HepG2 (cell line): ENCODE results near the gene ATG2A. TPM values are rescaled to one million over a fixed set of nuclear protein-coding genes. Genes with fewer than 3 reads are reported as not detected.

Experiments
- ATAC-seq: fragments of 200-7000 bp; cut with Tn5 transposase; 3 replicates; pipeline ENCODE4 v1.9.1; 2020; ENCODE audit warnings: mild to moderate bottlenecking, moderate library complexity
- BruUV-seq: library from RNA; stranded (reverse); fragments of 400-500 nt; replicated peaks from 2 replicates; lab custom pipeline; 2021; lab: Mats Ljungman, UMichigan
- CTCF ChIA-PET: fragments of 300-600 bp; formaldehyde crosslinking; extraction: SDS; loops from one replicate; lab custom pipeline; 2021; ENCODE audit warnings: low total read pairs, inconsistent platforms, low intra/inter-chr PET ratio; lab: Yijun Ruan, JAX
- POLR2A ChIA-PET: fragments of 350-600 bp; sonication (Branson Sonifier 250); formaldehyde crosslinking; loops from one replicate; lab custom pipeline; 2020; ENCODE audit warnings: antibody characterized with exemption, inconsistent platforms; lab: Yijun Ruan, JAX
- DNase-seq: peaks from one replicate; pipeline ENCODE4 v3.0.0-alpha.2; 2015; ENCODE audit warnings: low spot score
- FAIRE-seq: peaks from 3 replicates; lab custom pipeline; 2011; peaks lifted over from hg19 to GRCh38; lab: Jason Lieb, UNC
- H2AFZ ChIP-seq: one replicate; pipeline ENCODE4 v1.6.1; 2011; ENCODE audit warnings: low read length, inconsistent platforms
- H3K27ac ChIP-seq: fragments of 300-600 bp; 3 replicates; pipeline ENCODE4 v1.8.0; 2011; ENCODE audit warnings: mixed run types, mild to moderate bottlenecking, mixed read lengths, low read length, inconsistent platforms; ENCODE audit not compliant: insufficient read depth; ENCODE audit errors: extremely low read length
- H3K27me3 ChIP-seq, 2 experiments: fragments of 200-600 bp in 1 of 2; 2 replicates in 1 of 2; 3 replicates in 1 of 2; pipeline versions ENCODE4 v1.6.0 to v1.8.0; 2011; ENCODE audit warnings: low read length in 2 of 2, mild to moderate bottlenecking in 2 of 2, moderate library complexity in 2 of 2, inconsistent platforms in 1 of 2; ENCODE audit not compliant: insufficient read depth in 2 of 2, control insufficient read depth in 1 of 2
- H3K36me3 ChIP-seq, 2 experiments: fragments of 200-600 bp in 1 of 2; replicated peaks in 1 of 2; 2 replicates in 1 of 2; 3 replicates in 1 of 2; pipeline versions ENCODE4 v1.5.1 to v1.8.0; 2011; ENCODE audit warnings: low read length in 2 of 2, inconsistent platforms in 1 of 2; ENCODE audit not compliant: insufficient read depth in 2 of 2, control insufficient read depth in 1 of 2
- H3K4me1 ChIP-seq: 2 replicates; pipeline ENCODE4 v1.5.1; 2012; ENCODE audit warnings: low read length, inconsistent platforms; ENCODE audit not compliant: insufficient read depth
- H3K4me2 ChIP-seq: 2 replicates; pipeline ENCODE4 v1.6.0; 2011; ENCODE audit warnings: low read depth, low read length, inconsistent platforms
- H3K4me3 ChIP-seq, 3 experiments: fragments of 200-600 bp in 1 of 3; sonication (generic), shearing (Covaris generic) in 1 of 3; replicated peaks in 1 of 3; 2 replicates each; pipeline ENCODE4 v1.5.1; 2011 to 2016; ENCODE audit warnings: low read length in 3 of 3, inconsistent platforms in 2 of 3, low read depth in 2 of 3, mild to moderate bottlenecking in 2 of 3, control low read depth in 1 of 3, mixed read lengths in 1 of 3; ENCODE audit not compliant: insufficient read depth in 1 of 3
- H3K79me2 ChIP-seq: one replicate; pipeline ENCODE4 v1.6.1; 2011; ENCODE audit warnings: low read length, inconsistent platforms; ENCODE audit not compliant: insufficient read depth
- H3K9ac ChIP-seq: 2 replicates; pipeline ENCODE4 v1.6.0; 2011; ENCODE audit warnings: mild to moderate bottlenecking, low read depth, low read length, inconsistent platforms; ENCODE audit not compliant: insufficient read depth
- H3K9me3 ChIP-seq: 2 replicates; pipeline ENCODE4 v1.5.1; 2012; ENCODE audit warnings: mild to moderate bottlenecking, low read length
- H4K20me1 ChIP-seq: 2 replicates; pipeline ENCODE4 v1.6.0; 2011; ENCODE audit warnings: inconsistent platforms, mild to moderate bottlenecking, low read length, moderate library complexity; ENCODE audit not compliant: insufficient read depth
- MEIS2 ChIP-seq: sonication (generic); formaldehyde crosslinking; IDR thresholded peaks from 2 replicates; pipeline ENCODE4 v1.9.0; 2021; ENCODE audit warnings: mild to moderate bottlenecking, missing genetic modification reagents
- PITX1 ChIP-seq: sonication (generic); formaldehyde crosslinking; IDR thresholded peaks from 2 replicates; pipeline ENCODE4 v1.5.1; 2020; ENCODE audit warnings: mild to moderate bottlenecking, missing genetic modification reagents
- RXRB ChIP-seq: IDR thresholded peaks from 2 replicates; pipeline ENCODE4 v1.6.1; 2016; ENCODE audit warnings: borderline replicate concordance, missing genetic modification reagents, missing compliant biosample characterization
- ZNF816 ChIP-seq: sonication (generic); formaldehyde crosslinking; IDR thresholded peaks from 2 replicates; pipeline ENCODE4 v1.8.0; 2022; ENCODE audit warnings: missing genetic modification reagents, mild to moderate bottlenecking, borderline replicate concordance
- ZNF891 ChIP-seq: sonication (generic); formaldehyde crosslinking; IDR thresholded peaks from 2 replicates; pipeline ENCODE4 v1.5.0; 2020; ENCODE audit warnings: mild to moderate bottlenecking, missing genetic modification reagents
- WGBS: methylation state at CpG from one replicate; pipeline ENCODE4 v1.1.6; 2017; ENCODE audit warnings: low lambda C conversion rate; 5-methylcytosine and 5-hydroxymethylcytosine counted together
- in situ Hi-C: cut with HindIII; loops from 2 replicates; pipeline ENCODE4 v1.10.0; 2017; ENCODE audit warnings: low pct_unique_long_range_greater_than_20kb; ENCODE audit not compliant: extremely low pct_ligation_motif_present
- intact Hi-C: fragments of 100-400 bp; cut with micrococcal nuclease; formaldehyde crosslinking; loops from one replicate; pipeline ENCODE4 v1.10.0; 2022; ENCODE audit not compliant: unreplicated experiment
- polyA plus RNA-seq, 8 experiments: library from polyadenylated mRNA; depleted of rRNA in 3 of 8; stranded (reverse) in 7 of 8; unstranded in 1 of 8; fragments of >200 nt; fragmentation: Illumina TruSeq in 4 of 8; extraction: Trizol in 4 of 8; gene quantifications; 2 replicates each; pipeline versions ENCODE4 v1.2.1 to v1.2.3, GENCODE V29; 2011 to 2016; ENCODE audit warnings: low read depth in 4 of 8, missing spikeins in 1 of 8, mixed read lengths in 1 of 8; ENCODE audit not compliant: insufficient read depth in 1 of 8
- total RNA-seq, 5 experiments: library from RNA; depleted of rRNA; stranded (reverse); fragments of >200 nt; fragmentation: Illumina TruSeq; extraction: Trizol; gene quantifications; 2 replicates each; pipeline ENCODE4 v1.2.3, GENCODE V29; 2016; ENCODE audit warnings: low read depth in 1 of 5
- TF ChIP-seq, protein P1 (sequence below): sonication (generic); formaldehyde crosslinking; IDR thresholded peaks from 2 replicates; pipeline ENCODE4 v1.4.0; 2020; ENCODE audit warnings: missing genetic modification reagents
- TF ChIP-seq, protein P2 (sequence below): sonication (generic); formaldehyde crosslinking; IDR thresholded peaks from 2 replicates; pipeline ENCODE4 v1.4.0; 2020; ENCODE audit warnings: low read depth, mild to moderate bottlenecking, missing genetic modification reagents

Gene ATG2A
- total and polyA plus RNA-seq, 2 of the 13 experiments (the other 11 are each of a cell fraction or from before 2014, with no cell fraction given): 6.7 to 8.0 TPM

DNA sequence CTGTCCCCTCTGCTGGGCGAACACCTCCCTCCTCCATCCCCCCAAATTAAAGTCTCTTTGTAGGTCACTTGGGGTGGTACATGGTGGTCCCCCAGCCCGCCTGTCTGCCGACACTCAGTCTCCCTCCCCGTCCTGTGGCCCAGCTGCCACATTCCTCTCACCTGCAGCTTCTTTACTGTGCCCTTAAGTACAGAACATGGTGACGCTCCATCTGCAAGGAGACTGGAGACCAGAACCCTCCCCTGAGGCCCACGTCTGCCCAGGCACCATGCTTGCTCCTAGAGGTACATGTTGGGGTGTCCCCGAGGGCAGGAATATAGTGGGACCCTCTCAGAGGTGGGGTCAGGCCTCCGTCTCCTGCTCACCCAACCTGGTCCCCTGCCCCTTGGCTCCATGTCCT is 33.0 kb downstream of the ATG2A start:
- H3K4me3 ChIP-seq: no peak overlapping the region
- intact Hi-C loops: no loop called here
- BruUV-seq: no TSS peak
- no peak overlapping the region for H3K27ac ChIP-seq
- no peak for ATAC-seq
- ChIA-PET CTCF (no interaction called here), POLR2A (interaction anchor here (1.0 to 11.5 kb wide), 5 partner anchors 7 to 105 kb away, joined by 3 to 132 read pairs (median 6); partner anchors contain the start of genes EHD1 and SF1)
- H3K9me3 ChIP-seq: no peaks in the 10 kb centered on the region
- 44% methylated on average over 6 of the region's 8 CpGs for WGBS
- H3K27me3 ChIP-seq: no peaks in the 10 kb centered on the region
- peaks cover 3% of the 10 kb centered on the region; the same call in 1 of the 2 replicates for H4K20me1 ChIP-seq
- in situ Hi-C loops: no loop called here
- TF ChIP-seq ZNF891 (CRISPR knock-in tag) (no peak), MEIS2 (CRISPR knock-in tag) (no peak), ZNF816 (CRISPR knock-in tag) (no peak), RXRB (CRISPR knock-in tag) (no peak), PITX1 (CRISPR knock-in tag) (no peak)
- TF ChIP-seq, protein P1, sequence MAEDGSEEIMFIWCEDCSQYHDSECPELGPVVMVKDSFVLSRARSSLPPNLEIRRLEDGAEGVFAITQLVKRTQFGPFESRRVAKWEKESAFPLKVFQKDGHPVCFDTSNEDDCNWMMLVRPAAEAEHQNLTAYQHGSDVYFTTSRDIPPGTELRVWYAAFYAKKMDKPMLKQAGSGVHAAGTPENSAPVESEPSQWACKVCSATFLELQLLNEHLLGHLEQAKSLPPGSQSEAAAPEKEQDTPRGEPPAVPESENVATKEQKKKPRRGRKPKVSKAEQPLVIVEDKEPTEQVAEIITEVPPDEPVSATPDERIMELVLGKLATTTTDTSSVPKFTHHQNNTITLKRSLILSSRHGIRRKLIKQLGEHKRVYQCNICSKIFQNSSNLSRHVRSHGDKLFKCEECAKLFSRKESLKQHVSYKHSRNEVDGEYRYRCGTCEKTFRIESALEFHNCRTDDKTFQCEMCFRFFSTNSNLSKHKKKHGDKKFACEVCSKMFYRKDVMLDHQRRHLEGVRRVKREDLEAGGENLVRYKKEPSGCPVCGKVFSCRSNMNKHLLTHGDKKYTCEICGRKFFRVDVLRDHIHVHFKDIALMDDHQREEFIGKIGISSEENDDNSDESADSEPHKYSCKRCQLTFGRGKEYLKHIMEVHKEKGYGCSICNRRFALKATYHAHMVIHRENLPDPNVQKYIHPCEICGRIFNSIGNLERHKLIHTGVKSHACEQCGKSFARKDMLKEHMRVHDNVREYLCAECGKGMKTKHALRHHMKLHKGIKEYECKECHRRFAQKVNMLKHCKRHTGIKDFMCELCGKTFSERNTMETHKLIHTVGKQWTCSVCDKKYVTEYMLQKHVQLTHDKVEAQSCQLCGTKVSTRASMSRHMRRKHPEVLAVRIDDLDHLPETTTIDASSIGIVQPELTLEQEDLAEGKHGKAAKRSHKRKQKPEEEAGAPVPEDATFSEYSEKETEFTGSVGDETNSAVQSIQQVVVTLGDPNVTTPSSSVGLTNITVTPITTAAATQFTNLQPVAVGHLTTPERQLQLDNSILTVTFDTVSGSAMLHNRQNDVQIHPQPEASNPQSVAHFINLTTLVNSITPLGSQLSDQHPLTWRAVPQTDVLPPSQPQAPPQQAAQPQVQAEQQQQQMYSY (CRISPR knock-in tag): no peak
- TF ChIP-seq, protein P2, sequence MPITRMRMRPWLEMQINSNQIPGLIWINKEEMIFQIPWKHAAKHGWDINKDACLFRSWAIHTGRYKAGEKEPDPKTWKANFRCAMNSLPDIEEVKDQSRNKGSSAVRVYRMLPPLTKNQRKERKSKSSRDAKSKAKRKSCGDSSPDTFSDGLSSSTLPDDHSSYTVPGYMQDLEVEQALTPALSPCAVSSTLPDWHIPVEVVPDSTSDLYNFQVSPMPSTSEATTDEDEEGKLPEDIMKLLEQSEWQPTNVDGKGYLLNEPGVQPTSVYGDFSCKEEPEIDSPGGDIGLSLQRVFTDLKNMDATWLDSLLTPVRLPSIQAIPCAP: no peak
- FAIRE-seq: no peak
- H2AFZ ChIP-seq: no peak overlapping the region
- no peaks in the 10 kb centered on the region for H3K79me2 ChIP-seq
- H3K36me3 ChIP-seq: no peaks in the 10 kb centered on the region
- no peak overlapping the region for H3K9ac ChIP-seq
- no peak for DNase-seq
- peaks cover 73% of the 10 kb centered on the region for H3K4me1 ChIP-seq
- no peak overlapping the region for H3K4me2 ChIP-seq
